ENCODE measurements around the gene SLC6A7.

DNA sequence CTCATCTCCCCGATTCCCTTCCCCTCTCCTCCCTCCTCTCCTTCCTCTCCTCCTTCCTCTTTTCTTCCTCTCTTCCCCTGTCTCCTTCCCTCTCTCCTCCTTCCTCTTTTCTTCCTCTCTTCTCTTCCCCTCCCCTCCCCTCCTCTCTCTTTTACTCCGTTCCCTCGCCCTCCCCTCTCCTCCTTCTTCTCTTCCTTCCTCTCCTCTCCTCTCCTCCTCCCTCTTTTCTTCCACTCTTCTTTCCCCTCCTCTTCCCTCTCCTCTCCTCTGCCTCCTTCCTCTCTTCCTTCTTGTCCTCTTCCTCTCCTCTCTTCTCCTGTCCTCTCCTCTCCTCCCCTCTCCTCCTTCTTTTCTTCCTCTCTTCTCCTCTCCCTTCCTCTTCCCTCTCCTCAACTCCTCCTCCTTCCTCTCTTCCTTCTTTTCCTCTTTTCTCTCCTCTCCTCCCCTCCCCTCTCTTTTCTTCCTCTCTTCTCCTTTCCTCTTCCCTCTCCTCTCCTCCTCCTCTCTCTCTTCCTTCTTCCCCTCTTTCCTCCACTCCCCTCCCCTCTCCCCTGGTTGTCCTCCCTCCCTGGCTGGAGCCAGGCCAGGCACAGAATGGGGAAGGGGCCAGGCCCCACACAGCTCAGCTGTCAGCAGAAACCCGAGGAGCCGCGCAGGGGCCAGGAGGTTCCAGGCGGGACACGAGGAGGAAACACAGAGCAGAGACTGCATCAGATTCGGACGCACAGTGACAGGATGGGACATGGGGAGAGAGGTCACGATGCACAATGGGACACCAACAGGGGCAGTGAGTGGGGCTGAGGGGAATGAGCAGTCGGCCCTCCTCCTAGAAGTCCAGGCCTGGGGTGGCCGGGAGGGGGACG, 51.7 kb downstream of the SLC6A7 start:
- TF ChIP-seq, protein P1, sequence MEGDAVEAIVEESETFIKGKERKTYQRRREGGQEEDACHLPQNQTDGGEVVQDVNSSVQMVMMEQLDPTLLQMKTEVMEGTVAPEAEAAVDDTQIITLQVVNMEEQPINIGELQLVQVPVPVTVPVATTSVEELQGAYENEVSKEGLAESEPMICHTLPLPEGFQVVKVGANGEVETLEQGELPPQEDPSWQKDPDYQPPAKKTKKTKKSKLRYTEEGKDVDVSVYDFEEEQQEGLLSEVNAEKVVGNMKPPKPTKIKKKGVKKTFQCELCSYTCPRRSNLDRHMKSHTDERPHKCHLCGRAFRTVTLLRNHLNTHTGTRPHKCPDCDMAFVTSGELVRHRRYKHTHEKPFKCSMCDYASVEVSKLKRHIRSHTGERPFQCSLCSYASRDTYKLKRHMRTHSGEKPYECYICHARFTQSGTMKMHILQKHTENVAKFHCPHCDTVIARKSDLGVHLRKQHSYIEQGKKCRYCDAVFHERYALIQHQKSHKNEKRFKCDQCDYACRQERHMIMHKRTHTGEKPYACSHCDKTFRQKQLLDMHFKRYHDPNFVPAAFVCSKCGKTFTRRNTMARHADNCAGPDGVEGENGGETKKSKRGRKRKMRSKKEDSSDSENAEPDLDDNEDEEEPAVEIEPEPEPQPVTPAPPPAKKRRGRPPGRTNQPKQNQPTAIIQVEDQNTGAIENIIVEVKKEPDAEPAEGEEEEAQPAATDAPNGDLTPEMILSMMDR (IDR thresholded peaks at IDR 0.05 in 4 of 5, conservative IDR thresholded peaks at IDR 0.05 in 1 of 5): no peak
- TF ChIP-seq POLR2A (IDR thresholded peaks at IDR 0.05): no peak

Measured in gastrocnemius medialis (tissue), 4 donors.